ENCODE measurements around the gene CNPY4. TPM values are rescaled to one million over a fixed set of nuclear protein-coding genes. Genes with fewer than 3 reads are reported as not detected.

CNPY4 gene, protein sequence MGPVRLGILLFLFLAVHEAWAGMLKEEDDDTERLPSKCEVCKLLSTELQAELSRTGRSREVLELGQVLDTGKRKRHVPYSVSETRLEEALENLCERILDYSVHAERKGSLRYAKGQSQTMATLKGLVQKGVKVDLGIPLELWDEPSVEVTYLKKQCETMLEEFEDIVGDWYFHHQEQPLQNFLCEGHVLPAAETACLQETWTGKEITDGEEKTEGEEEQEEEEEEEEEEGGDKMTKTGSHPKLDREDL
- 7.4 TPM for polyA plus RNA-seq (2012; ENCODE audit: missing spikeins)

DNA sequence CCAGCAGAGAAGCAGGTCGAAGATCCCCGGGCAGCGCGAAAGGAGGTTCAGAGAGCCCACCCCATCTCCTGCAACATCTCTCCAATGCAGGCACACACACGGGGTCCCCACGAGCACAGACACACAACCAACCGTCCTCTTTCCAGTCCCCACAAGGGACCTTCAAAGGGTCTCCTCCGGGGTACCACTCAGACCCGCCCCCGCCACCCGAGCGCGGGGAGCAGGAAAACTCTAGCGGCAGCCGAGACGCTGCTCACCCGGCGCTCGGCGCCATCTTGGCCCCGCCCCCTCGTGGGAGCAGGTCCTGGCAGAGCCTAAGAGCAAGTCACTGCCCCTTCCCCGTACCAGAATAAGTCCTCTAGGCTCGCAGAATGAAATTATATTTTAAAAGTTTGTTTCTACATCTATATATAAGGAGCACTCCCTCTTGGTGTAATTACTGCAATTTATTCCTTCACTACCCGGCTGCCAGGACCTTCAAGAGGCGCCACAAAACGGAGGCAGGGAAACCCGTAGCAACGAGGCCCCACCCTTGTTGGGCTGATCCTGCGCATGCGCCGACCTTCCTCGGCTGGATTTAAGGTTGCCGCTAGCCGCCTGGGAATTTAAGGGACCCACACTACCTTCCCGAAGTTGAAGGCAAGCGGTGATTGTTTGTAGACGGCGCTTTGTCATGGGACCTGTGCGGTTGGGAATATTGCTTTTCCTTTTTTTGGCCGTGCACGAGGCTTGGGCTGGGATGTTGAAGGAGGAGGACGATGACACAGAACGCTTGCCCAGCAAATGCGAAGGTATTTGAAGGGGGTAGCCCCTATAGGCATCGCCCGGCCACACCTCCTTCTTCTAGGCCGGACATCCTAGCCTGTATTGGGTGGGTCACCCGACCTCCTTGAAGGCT is at the start of gene CNPY4, which contains the start of gene TAF6:
Gene CNPY4, plus strand, starts transcription at position 563 of the 898 bp plus-strand sequence. Its CDS starts 111 bp downstream, at position 674.
Gene TAF6, minus strand, starts transcription at position 287 of the 898 bp plus-strand sequence. CDS start 5,149 bp downstream, outside the sequence.
- peak; percentile 99 for DNase-seq (ENCODE audit: insufficient read length)
- TF ChIP-seq TAF1 (IDR thresholded peaks at IDR 0.05; ENCODE audit: borderline replicate concordance, low read depth, low read length) = peak; percentile 100
- TF ChIP-seq POLR2AphosphoS5 (IDR thresholded peaks at IDR 0.05; ENCODE audit: low read depth, low read length) = peak; percentile 46
- peak; percentile 72; the same call in 1 of the 2 replicates for TF ChIP-seq POLR2A (IDR thresholded peaks at IDR 0.05; ENCODE audit: low read depth, low read length)
- FAIRE-seq = peak; percentile 92

DNA sequence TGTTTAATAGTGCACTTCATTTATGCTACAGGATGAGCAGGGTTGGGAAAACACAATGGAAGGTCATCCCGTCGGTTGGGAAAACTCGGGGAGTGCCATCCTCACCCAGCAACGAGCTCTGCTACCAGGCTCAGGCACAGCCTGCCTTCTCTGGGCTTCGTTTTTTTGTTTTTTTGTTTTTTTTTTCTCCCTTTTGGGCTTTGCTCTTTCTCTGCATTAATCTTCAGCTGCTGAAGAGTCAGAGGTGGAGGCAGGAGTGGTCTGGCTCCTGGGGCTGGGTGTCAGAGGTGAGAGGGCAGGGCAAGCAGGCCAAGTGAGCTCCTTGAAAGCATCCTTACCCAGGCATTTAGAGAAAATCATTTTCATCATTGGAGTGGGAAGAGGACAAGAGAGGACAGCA is 49.4 kb upstream of the CNPY4 start:
- DNase-seq (ENCODE audit: insufficient read length) = no peak
- TF ChIP-seq POLR2AphosphoS5 (IDR thresholded peaks at IDR 0.05; ENCODE audit: low read depth, low read length) (no peak), POLR2A (IDR thresholded peaks at IDR 0.05; ENCODE audit: low read depth, low read length) (no peak), TAF1 (IDR thresholded peaks at IDR 0.05; ENCODE audit: borderline replicate concordance, low read depth, low read length) (no peak)
- no peak for FAIRE-seq

DNA sequence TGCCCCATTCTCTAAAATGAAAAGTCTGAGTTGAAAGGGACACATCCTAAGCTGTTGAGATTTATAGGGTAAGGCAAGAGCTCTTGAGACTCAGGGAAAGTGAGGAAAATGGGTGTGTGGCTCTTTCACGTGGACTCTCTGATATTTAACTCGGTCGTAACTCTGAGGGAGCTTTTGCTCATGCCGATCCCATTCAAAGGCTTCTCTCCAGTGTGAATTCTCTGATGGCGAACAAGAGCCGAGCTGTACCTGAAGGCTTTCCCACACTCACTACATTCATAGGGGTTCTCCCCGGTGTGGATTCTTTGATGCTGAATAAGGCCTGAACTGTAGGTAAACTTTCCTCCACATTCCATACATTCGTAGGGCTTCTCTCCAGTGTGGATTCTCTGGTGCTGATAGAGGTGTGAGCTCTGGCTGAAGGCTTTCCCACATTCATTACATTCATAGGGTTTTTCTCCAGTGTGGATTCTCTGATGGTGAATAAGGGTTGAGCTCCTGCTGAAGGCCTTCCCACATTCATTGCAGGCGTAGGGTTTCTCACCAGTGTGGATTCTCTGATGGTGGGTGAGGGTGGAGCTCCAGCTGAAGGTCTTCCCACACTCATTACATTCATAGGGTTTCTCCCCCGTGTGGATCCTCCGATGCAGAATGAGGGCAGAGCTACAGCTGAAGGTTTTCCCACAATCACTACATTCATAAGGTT is 48.3 kb upstream of the CNPY4 start:
- DNase-seq (ENCODE audit: insufficient read length) (no peak), FAIRE-seq (no peak)
- TF ChIP-seq TAF1 (IDR thresholded peaks at IDR 0.05; ENCODE audit: borderline replicate concordance, low read depth, low read length) (no peak), POLR2A (IDR thresholded peaks at IDR 0.05; ENCODE audit: low read depth, low read length) (peak; percentile 9), POLR2AphosphoS5 (IDR thresholded peaks at IDR 0.05; ENCODE audit: low read depth, low read length) (peak; percentile 62)

DNA sequence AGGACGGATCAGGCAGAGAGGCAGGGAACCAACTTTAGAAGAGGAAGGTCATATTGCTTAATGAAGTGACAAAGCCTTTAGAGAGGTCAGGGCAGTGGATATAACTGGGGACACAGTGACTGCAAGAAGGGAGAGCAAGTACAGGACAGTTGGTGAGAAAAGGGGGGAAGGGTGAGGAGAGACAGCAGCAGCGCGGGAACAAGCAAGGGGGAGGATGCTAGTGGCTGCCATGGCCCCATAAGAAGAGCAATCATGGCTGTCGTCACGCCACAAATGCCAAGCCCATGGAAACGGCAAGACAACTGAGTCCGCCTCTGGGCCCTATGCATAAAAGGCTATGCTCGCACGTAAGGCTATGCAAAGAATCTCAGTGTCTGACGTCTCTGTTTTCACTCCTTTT is 47.0 kb upstream of the CNPY4 start:
- no peak for DNase-seq (ENCODE audit: insufficient read length)
- TF ChIP-seq POLR2A (IDR thresholded peaks at IDR 0.05; ENCODE audit: low read depth, low read length) (no peak), TAF1 (IDR thresholded peaks at IDR 0.05; ENCODE audit: borderline replicate concordance, low read depth, low read length) (no peak), POLR2AphosphoS5 (IDR thresholded peaks at IDR 0.05; ENCODE audit: low read depth, low read length) (no peak)
- FAIRE-seq = no peak

DNA sequence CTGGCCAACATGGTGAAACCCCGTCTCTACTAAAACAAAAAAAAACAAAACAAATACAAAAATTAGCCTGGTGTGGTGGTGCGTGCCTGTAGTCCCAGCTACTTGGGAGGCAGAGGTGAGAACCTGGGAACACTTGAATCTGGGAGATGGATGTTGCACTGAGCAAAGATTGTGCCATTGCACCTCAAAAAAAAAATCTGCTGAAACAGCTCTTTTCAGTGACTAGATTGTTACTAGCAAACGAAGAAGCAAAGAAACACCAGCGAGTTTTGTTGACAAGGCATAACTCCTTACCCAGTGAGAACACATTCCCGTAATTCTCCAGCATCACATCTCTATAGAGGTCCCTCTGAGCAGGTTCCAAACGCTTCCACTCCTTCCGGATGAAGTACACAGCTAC is 44.6 kb upstream of the CNPY4 start:
- TF ChIP-seq POLR2AphosphoS5 (IDR thresholded peaks at IDR 0.05; ENCODE audit: low read depth, low read length) (no peak), TAF1 (IDR thresholded peaks at IDR 0.05; ENCODE audit: borderline replicate concordance, low read depth, low read length) (no peak), POLR2A (IDR thresholded peaks at IDR 0.05; ENCODE audit: low read depth, low read length) (no peak)
- FAIRE-seq (no peak), DNase-seq (ENCODE audit: insufficient read length) (no peak)

DNA sequence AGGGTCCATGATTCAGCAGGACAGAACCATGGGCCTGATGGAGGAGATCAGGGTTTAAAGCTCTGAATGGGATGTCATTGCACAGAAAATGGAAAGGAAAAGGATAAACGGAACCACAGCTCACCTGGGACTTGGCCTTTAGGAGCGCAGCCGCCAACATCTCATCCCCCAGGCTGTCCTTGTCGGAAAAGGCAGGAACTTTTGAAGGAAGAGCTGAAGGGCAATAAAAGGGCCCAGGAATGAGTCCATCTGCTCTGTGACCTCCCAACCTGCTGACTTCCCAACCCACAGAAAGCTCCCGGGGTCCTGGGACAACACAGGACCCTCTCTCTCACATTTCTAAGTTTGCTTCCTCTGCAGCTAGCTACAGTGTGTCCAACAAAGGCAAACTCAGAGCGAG is 44.0 kb upstream of the CNPY4 start:
- TF ChIP-seq POLR2AphosphoS5 (IDR thresholded peaks at IDR 0.05; ENCODE audit: low read depth, low read length) (no peak), TAF1 (IDR thresholded peaks at IDR 0.05; ENCODE audit: borderline replicate concordance, low read depth, low read length) (no peak), POLR2A (IDR thresholded peaks at IDR 0.05; ENCODE audit: low read depth, low read length) (no peak)
- no peak for DNase-seq (ENCODE audit: insufficient read length)
- FAIRE-seq = no peak

DNA sequence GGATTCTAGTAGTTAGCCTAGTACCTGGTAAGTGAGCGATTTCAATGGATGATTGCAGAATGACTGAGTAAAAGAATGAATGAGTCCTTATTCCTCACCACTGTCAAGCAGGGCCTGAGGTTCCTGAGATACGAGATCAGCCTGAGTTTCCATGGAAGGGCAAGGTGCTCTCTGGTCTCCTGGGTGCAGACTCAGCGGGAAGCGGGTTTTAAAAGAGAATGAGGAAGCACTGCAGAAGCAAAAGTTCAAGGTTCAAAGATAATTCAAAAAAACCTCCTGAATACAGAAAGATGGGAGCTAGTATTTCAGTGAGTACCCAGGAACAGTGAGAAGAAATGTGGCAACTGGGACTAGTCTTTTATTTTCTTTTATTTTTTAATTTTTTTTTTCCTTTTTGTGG is 42.2 kb upstream of the CNPY4 start:
- TF ChIP-seq POLR2AphosphoS5 (IDR thresholded peaks at IDR 0.05; ENCODE audit: low read depth, low read length) = no peak
- no peak for TF ChIP-seq POLR2A (IDR thresholded peaks at IDR 0.05; ENCODE audit: low read depth, low read length)
- no peak for TF ChIP-seq TAF1 (IDR thresholded peaks at IDR 0.05; ENCODE audit: borderline replicate concordance, low read depth, low read length)
- FAIRE-seq = no peak

DNA sequence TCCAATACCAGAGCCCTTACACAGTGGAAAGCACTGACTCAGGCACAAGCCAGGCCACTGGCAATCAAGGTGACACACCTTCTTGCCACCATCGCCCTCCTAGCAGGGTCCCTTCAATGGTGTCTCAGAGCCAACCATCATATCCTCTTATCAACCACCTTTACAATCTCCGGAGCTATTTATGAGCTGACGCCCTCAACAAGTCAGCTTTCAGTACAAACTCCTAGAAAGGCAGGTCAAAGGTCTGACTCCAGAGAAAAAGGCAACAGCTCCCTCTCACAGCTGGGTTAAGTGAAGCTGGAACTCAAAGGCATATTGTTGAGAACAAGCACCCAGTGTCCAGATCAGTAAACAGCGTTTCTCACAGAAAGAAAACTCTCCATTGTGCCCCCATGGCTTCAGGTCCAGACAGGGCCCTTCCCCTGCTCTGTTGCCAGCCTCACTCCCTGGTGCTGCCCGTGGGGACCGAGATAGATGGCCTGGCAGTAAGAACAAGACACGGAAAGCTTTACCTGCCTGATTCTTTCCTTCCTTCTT is 40.3 kb upstream of the CNPY4 start:
- FAIRE-seq (no peak), DNase-seq (ENCODE audit: insufficient read length) (no peak)
- TF ChIP-seq POLR2A (IDR thresholded peaks at IDR 0.05; ENCODE audit: low read depth, low read length) (no peak), POLR2AphosphoS5 (IDR thresholded peaks at IDR 0.05; ENCODE audit: low read depth, low read length) (no peak), TAF1 (IDR thresholded peaks at IDR 0.05; ENCODE audit: borderline replicate concordance, low read depth, low read length) (no peak)

More for the DNA sequence above, 42.2 kb upstream of the CNPY4 start:
- DNase-seq (ENCODE audit: insufficient read length) = no peak

DNA sequence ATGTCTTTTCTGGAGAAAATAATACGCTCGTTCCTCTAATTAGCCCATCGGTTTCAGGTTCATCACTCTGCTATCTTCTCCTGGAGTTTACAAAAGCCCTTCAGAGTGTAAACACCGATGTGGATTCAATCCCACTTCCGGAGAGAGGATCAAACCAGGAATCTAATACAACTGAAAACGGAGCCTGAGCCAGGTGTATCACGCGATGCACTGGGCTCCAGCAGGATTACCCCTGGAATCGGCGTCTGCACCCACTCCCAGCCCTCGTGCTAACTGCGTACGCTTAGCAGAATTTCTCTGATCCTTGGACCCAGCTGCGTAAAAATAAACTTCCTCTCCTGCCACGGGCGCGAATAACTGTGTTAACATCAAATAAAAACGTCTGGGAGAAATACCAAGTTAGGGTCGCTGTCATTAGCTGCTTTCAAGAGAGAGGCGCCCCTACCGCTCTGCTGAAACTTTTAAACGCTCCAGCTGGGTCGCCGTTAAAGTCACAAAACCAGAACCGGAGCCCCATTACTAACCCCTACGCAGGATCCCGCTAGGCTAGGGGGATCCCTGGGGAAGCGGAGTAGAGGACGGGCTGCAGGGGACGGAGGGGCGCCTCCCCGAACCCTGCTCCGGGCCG is 38.4 kb upstream of the CNPY4 start:
- DNase-seq (ENCODE audit: insufficient read length) = no peak
- TF ChIP-seq TAF1 (IDR thresholded peaks at IDR 0.05; ENCODE audit: borderline replicate concordance, low read depth, low read length) = no peak
- no peak for TF ChIP-seq POLR2A (IDR thresholded peaks at IDR 0.05; ENCODE audit: low read depth, low read length)
- TF ChIP-seq POLR2AphosphoS5 (IDR thresholded peaks at IDR 0.05; ENCODE audit: low read depth, low read length) = no peak
- FAIRE-seq = no peak

DNA sequence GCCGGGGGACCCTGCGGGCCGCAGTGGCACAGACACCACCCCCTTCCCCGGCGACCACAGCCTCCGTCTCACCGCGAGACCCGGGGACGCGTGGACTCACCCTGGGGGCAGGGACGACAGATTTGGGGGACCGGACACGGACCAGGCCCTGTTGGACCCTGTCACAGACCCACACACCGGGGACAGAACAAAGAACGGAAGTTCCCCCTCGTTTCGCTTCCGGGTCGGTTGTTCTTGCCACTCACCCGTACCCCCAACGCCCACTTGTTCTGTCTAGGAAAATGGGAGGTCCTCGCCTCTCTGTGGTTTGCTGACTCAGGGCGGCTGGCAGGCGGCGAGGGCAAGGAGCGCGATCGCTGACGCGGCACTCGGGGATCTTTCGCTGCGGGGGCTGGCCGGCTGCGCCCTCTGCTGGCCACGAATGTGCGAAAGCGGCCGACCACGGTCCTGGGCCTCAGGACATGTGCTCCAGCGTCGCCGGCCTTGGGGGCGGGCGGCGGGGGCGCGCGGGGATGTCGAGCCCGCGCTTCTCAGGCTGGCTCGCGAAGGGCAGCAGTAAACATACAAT is 37.8 kb upstream of the CNPY4 start, which contains the start of gene ZNF3:
Gene ZNF3, minus strand, starts transcription at position 189 of the 568 bp plus-strand sequence. CDS start 4,366 bp downstream, outside the sequence.
- TF ChIP-seq TAF1 (IDR thresholded peaks at IDR 0.05; ENCODE audit: borderline replicate concordance, low read depth, low read length) (peak; percentile 70; the same call in 1 of the 2 replicates), POLR2A (IDR thresholded peaks at IDR 0.05; ENCODE audit: low read depth, low read length) (peak; percentile 95), POLR2AphosphoS5 (IDR thresholded peaks at IDR 0.05; ENCODE audit: low read depth, low read length) (peak; percentile 94)
- DNase-seq (ENCODE audit: insufficient read length) (peak; percentile 89), FAIRE-seq (peak; percentile 99)
